Liver (tissue), 9 donors: ENCODE results near the gene C3orf80. TPM values are rescaled to one million over a fixed set of nuclear protein-coding genes. Genes with fewer than 3 reads are reported as not detected.

Source experiments
- DNase-seq: peaks from one replicate; pipeline ENCODE4 v3.0.0-alpha.2; 2017; ENCODE audit warnings: low spot score
- H3K27ac ChIP-seq, 2 donors: one replicate each; pipeline ENCODE4 v1.7.0; 2013; ENCODE audit warnings: inconsistent platforms in 2 of 2, low read length in 2 of 2, control low read depth in 1 of 2, low read depth in 1 of 2, mild to moderate bottlenecking in 1 of 2
- H3K27me3 ChIP-seq, 4 donors: one replicate each; pipeline versions ENCODE4 v1.6.1 to v1.7.0; 2013; ENCODE audit warnings: low read length in 3 of 4, inconsistent platforms in 1 of 4, mild to moderate bottlenecking in 1 of 4, moderate library complexity in 1 of 4; ENCODE audit not compliant: control insufficient read depth in 4 of 4, insufficient read depth in 4 of 4
- H3K36me3 ChIP-seq, 4 donors: one replicate each; pipeline versions ENCODE4 v1.6.1 to v1.7.0; 2013; ENCODE audit warnings: low read length in 3 of 4, mild to moderate bottlenecking in 3 of 4, low read depth in 1 of 4, moderate library complexity in 1 of 4; ENCODE audit not compliant: control insufficient read depth in 4 of 4, insufficient read depth in 3 of 4
- H3K4me1 ChIP-seq, 4 donors: one replicate each; pipeline versions ENCODE4 v1.6.1 to v1.7.0; 2013; ENCODE audit warnings: low read length in 3 of 4, mild to moderate bottlenecking in 3 of 4, moderate library complexity in 1 of 4; ENCODE audit not compliant: control insufficient read depth in 4 of 4, insufficient read depth in 4 of 4
- H3K4me3 ChIP-seq, 3 donors: one replicate each; pipeline versions ENCODE4 v1.6.1 to v1.7.0; 2013; ENCODE audit warnings: low read length in 3 of 3, control low read depth in 1 of 3, low read depth in 1 of 3, mild to moderate bottlenecking in 1 of 3
- H3K9ac ChIP-seq, 2 donors: one replicate each; pipeline ENCODE4 v1.7.0; 2013; ENCODE audit warnings: low read length in 2 of 2, mild to moderate bottlenecking in 2 of 2, moderate library complexity in 2 of 2, control low read depth in 1 of 2, low read depth in 1 of 2
- H3K9me3 ChIP-seq, 4 donors: one replicate each; pipeline versions ENCODE4 v1.6.1 to v1.7.0; 2013; ENCODE audit warnings: low read length in 3 of 4; ENCODE audit not compliant: control insufficient read depth in 4 of 4
- EGR1 ChIP-seq, 2 donors: IDR thresholded peaks; 2 replicates each; pipeline ENCODE4 v1.6.1; 2016 to 2018; ENCODE audit warnings: antibody characterized with exemption in 2 of 2, low read depth in 2 of 2
- GABPA ChIP-seq, 2 donors: IDR thresholded peaks in 1 of 2; conservative IDR thresholded peaks in 1 of 2; 2 replicates each; pipeline ENCODE4 v1.6.1; 2016; ENCODE audit warnings: antibody characterized with exemption in 2 of 2, mild to moderate bottlenecking in 1 of 2, moderate library complexity in 1 of 2
- HNF4A ChIP-seq, 2 donors: conservative IDR thresholded peaks; 2 replicates each; pipeline ENCODE4 v1.6.1; 2016; ENCODE audit warnings: antibody characterized with exemption in 2 of 2, mild to moderate bottlenecking in 2 of 2
- HNF4G ChIP-seq: IDR thresholded peaks from 2 replicates; pipeline ENCODE4 v1.6.1; 2016; ENCODE audit warnings: antibody characterized with exemption
- JUND ChIP-seq, 2 donors: IDR thresholded peaks; 2 replicates each; pipeline ENCODE4 v1.6.1; 2016; ENCODE audit warnings: antibody characterized with exemption in 2 of 2
- NR2F2 ChIP-seq: IDR thresholded peaks from 2 replicates; pipeline ENCODE4 v1.6.1; 2016; ENCODE audit warnings: antibody characterized with exemption
- RXRA ChIP-seq, 2 donors: IDR thresholded peaks; 2 replicates each; pipeline ENCODE4 v1.6.1; 2017 to 2018; ENCODE audit warnings: antibody characterized with exemption in 2 of 2, mild to moderate bottlenecking in 1 of 2
- SP1 ChIP-seq: IDR thresholded peaks from 2 replicates; pipeline ENCODE4 v1.6.1; 2018; ENCODE audit warnings: antibody characterized with exemption, mild to moderate bottlenecking
- YY1 ChIP-seq: IDR thresholded peaks from 2 replicates; pipeline ENCODE4 v1.6.1; 2016; ENCODE audit warnings: antibody characterized with exemption, mild to moderate bottlenecking
- WGBS: extraction: QIAGEN DNeasy Blood & Tissue Kit; methylation state at CpG from one replicate; pipeline ENCODE4 v1.1.7; 2013; 5-methylcytosine and 5-hydroxymethylcytosine counted together
- polyA plus RNA-seq, 2 donors: library from polyadenylated mRNA; stranded (reverse) in 1 of 2; unstranded in 1 of 2; fragments of 200-250 nt in 1 of 2; fragments of >200 nt in 1 of 2; fragmentation: Nextera tagmentation in 1 of 2; extraction: Ambion mirVana in 1 of 2; gene quantifications; one replicate each; pipeline versions ENCODE4 v1.2.1 to v1.2.3, GENCODE V29; 2013 to 2015
- total RNA-seq, 2 donors: library from RNA; depleted of rRNA; stranded (reverse); fragments of >200 nt; gene quantifications; one replicate each; pipeline ENCODE4 v1.2.3, GENCODE V29; 2014
- TF ChIP-seq, protein P1 (sequence below): fragments of 150-350 bp; IDR thresholded peaks from 2 replicates; pipeline ENCODE4 v1.5.1; 2017; ENCODE audit warnings: improper control_type of control experiment, low read depth, low read length; ENCODE audit not compliant: missing input control
- TF ChIP-seq, protein P2 (sequence below): IDR thresholded peaks from 2 replicates; pipeline ENCODE4 v1.6.1; 2016; ENCODE audit warnings: antibody characterized with exemption
- TF ChIP-seq, protein P3 (sequence below): IDR thresholded peaks from 2 replicates; pipeline ENCODE4 v1.6.1; 2016; ENCODE audit warnings: antibody characterized with exemption, mild to moderate bottlenecking
- donor health status: healthy.
- donor health status: healthy.
- donor health status: healthy.
- donor health status: healthy.
- donor health status: healthy.

C3orf80 gene
- total and polyA plus RNA-seq, 4 donors, result 0.46 to 1.4 (median 0.50) TPM

DNA sequence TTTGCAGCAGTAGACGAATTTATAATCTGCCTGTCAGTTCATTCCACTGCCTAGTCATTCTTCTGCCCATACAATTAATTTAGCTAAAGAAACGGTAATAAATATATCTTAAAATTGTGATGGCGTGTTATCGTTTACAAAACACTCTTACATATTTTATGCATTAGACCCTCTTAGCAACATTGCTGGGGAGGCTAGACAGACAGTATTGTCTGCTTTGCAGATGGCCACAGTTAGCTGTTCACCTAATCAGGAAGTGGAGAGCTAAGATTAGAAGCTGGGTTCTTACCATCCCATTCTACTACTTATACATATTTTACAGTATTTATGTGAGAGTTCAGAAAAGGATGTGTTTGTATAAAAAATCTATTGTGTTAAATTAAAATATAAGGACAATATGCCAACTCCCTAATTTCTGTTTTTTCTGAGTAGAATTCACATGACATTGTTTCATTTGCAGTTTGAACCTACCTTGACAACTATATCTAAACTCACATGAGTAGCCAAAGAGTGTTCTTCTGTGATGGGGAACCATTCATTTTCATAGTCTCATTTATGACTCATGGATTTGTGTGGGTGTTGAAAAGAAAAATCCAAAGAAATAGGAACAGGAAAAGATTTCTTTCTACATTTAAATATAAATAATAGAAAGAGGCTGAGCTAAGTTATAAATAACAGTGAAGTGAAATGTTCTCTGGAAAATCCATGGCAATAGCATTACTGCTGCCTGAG, 41.7 kb upstream of the C3orf80 start:
- no peaks in the 10 kb centered on the region for H3K4me1 ChIP-seq
- H3K27me3 ChIP-seq, result no peaks in the 10 kb centered on the region
- H3K9ac ChIP-seq, result no peak overlapping the region
- DNase-seq, result no peak
- WGBS, result 70% methylated on average over 4 of the region's 4 CpGs
- H3K9me3 ChIP-seq, result no peaks in the 10 kb centered on the region
- H3K4me3 ChIP-seq, result no peak overlapping the region
- no peaks in the 10 kb centered on the region for H3K36me3 ChIP-seq
- no peak for TF ChIP-seq SP1
- TF ChIP-seq, protein P1, sequence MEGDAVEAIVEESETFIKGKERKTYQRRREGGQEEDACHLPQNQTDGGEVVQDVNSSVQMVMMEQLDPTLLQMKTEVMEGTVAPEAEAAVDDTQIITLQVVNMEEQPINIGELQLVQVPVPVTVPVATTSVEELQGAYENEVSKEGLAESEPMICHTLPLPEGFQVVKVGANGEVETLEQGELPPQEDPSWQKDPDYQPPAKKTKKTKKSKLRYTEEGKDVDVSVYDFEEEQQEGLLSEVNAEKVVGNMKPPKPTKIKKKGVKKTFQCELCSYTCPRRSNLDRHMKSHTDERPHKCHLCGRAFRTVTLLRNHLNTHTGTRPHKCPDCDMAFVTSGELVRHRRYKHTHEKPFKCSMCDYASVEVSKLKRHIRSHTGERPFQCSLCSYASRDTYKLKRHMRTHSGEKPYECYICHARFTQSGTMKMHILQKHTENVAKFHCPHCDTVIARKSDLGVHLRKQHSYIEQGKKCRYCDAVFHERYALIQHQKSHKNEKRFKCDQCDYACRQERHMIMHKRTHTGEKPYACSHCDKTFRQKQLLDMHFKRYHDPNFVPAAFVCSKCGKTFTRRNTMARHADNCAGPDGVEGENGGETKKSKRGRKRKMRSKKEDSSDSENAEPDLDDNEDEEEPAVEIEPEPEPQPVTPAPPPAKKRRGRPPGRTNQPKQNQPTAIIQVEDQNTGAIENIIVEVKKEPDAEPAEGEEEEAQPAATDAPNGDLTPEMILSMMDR, result no peak
- no peak for TF ChIP-seq HNF4G
- TF ChIP-seq EGR1 (IDR thresholded peaks at IDR 0.05; ENCODE audit: low read depth in 2 of 2), result no peak
- no peak for TF ChIP-seq HNF4A (conservative IDR thresholded peaks at IDR 0.05)
- H3K27ac ChIP-seq, result no peak overlapping the region

DNA sequence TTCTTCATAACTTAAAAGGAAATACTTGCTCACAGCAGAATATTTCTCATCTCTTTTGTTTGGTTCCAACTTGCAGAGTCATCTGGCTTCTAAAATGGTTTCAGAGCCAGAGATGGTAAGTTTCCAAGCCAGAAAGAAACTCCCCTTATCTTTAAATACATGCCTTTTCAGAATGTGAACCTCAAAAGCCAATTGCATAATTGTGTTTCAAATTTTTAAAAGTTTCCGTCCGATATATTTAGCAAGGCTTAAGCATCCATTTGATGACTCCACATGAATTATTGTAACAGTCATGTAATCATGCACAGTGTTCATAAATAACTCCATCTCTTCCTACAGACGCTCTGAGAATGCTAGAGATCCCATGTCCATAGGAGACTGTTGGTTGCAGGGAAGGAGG, 40.6 kb upstream of the C3orf80 start:
- no peaks in the 10 kb centered on the region for H3K4me1 ChIP-seq
- DNase-seq, result no peak
- H3K27ac ChIP-seq, result no peak overlapping the region
- H3K9me3 ChIP-seq, result no peaks in the 10 kb centered on the region
- TF ChIP-seq, protein P2, sequence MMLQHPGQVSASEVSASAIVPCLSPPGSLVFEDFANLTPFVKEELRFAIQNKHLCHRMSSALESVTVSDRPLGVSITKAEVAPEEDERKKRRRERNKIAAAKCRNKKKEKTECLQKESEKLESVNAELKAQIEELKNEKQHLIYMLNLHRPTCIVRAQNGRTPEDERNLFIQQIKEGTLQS, result no peak
- TF ChIP-seq, protein P3, sequence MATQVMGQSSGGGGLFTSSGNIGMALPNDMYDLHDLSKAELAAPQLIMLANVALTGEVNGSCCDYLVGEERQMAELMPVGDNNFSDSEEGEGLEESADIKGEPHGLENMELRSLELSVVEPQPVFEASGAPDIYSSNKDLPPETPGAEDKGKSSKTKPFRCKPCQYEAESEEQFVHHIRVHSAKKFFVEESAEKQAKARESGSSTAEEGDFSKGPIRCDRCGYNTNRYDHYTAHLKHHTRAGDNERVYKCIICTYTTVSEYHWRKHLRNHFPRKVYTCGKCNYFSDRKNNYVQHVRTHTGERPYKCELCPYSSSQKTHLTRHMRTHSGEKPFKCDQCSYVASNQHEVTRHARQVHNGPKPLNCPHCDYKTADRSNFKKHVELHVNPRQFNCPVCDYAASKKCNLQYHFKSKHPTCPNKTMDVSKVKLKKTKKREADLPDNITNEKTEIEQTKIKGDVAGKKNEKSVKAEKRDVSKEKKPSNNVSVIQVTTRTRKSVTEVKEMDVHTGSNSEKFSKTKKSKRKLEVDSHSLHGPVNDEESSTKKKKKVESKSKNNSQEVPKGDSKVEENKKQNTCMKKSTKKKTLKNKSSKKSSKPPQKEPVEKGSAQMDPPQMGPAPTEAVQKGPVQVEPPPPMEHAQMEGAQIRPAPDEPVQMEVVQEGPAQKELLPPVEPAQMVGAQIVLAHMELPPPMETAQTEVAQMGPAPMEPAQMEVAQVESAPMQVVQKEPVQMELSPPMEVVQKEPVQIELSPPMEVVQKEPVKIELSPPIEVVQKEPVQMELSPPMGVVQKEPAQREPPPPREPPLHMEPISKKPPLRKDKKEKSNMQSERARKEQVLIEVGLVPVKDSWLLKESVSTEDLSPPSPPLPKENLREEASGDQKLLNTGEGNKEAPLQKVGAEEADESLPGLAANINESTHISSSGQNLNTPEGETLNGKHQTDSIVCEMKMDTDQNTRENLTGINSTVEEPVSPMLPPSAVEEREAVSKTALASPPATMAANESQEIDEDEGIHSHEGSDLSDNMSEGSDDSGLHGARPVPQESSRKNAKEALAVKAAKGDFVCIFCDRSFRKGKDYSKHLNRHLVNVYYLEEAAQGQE, result no peak
- no peak for TF ChIP-seq SP1
- TF ChIP-seq, protein P1, result no peak
- TF ChIP-seq JUND (IDR thresholded peaks at IDR 0.05), result no peak
- TF ChIP-seq GABPA (IDR thresholded peaks at IDR 0.05 in 1 of 2, conservative IDR thresholded peaks at IDR 0.05 in 1 of 2), result no peak
- no peak for TF ChIP-seq YY1
- TF ChIP-seq RXRA (IDR thresholded peaks at IDR 0.05), result no peak
- no peak for TF ChIP-seq NR2F2
- TF ChIP-seq HNF4A (conservative IDR thresholded peaks at IDR 0.05), result no peak
- no peaks in the 10 kb centered on the region for H3K27me3 ChIP-seq
- no peak overlapping the region for H3K9ac ChIP-seq
- H3K36me3 ChIP-seq, result no peaks in the 10 kb centered on the region
- H3K4me3 ChIP-seq, result no peak overlapping the region
- WGBS, result 76% methylated on average over 3 of the region's 3 CpGs
